SU-DHL-6 (cell line): ENCODE data around the gene SLC35B2.

Experiments
- CTCF ChIP-seq: fragments of 200-600 bp; sonication (generic); IDR thresholded peaks from one replicate; pipeline ENCODE4 v1.5.1; 2017; ENCODE audit warnings: antibody characterized with exemption, mild to moderate bottlenecking, low read length, moderate library complexity; ENCODE audit not compliant: insufficient read depth, poor library complexity, severe bottlenecking
- EZH2phosphoT487 ChIP-seq: fragments of 200-600 bp; sonication (generic), shearing (Covaris generic); conservative IDR thresholded peaks from 2 replicates; pipeline ENCODE4 v1.6.1; 2018; ENCODE audit warnings: mild to moderate bottlenecking, antibody characterized with exemption, low read length, moderate library complexity, mixed read lengths

GRCh38 chr6:44233567-44234100 is 23.7 kb downstream of the SLC35B2 start:
- TF ChIP-seq CTCF (no peak), EZH2phosphoT487 (no peak)
